Measurements from ENCODE around the gene HELZ. TPM values are rescaled to one million over a fixed set of nuclear protein-coding genes. Genes with fewer than 3 reads are reported as not detected.

The HELZ gene
- total RNA-seq, 1 donor from 2014 or later: 44.9 TPM

- Histone ChIP-seq H3K36me3 (no peaks in the 10 kb centered on the region), H3K9ac (no peak overlapping the region), H3K27ac (no peak overlapping the region), H3K4me1 (no peaks in the 10 kb centered on the region), H4K20me1 (ENCODE audit: low read depth) (no peaks in the 10 kb centered on the region), H3K4me2 (no peak overlapping the region), H3K27me3 (no peaks in the 10 kb centered on the region), H3K79me2 (ENCODE audit: low read depth) (no peaks in the 10 kb centered on the region), H3F3A (ENCODE audit: low read depth) (no peaks in the 10 kb centered on the region), H3K4me3 (no peak overlapping the region), H2AFZ (replicated peaks) (no peak overlapping the region), H3K9me3 (ENCODE audit: low read depth) (no peaks in the 10 kb centered on the region)
- H3K4me3 Mint-ChIP-seq: no peak overlapping the region
- H3K4me1 Mint-ChIP-seq: no peaks in the 10 kb centered on the region
- TF ChIP-seq CTCF (IDR thresholded peaks at IDR 0.05) (no peak), EZH2phosphoT487 (IDR thresholded peaks at IDR 0.05) (no peak), EZH2 (IDR thresholded peaks at IDR 0.05) (no peak)
- no peaks in the 10 kb centered on the region for H3K27me3 Mint-ChIP-seq (ENCODE audit: insufficient read depth, low read depth)
- H3K27ac Mint-ChIP-seq: no peak overlapping the region
- peaks cover 7% of the 10 kb centered on the region for H3K36me3 Mint-ChIP-seq
- DNase-seq (ENCODE audit: low spot score): no peak
- no peaks in the 10 kb centered on the region for H3K9me3 Mint-ChIP-seq
Observed at GRCh38 chr17:67186782-67187181, 58.2 kb downstream of the HELZ start.

- H3K4me3 Mint-ChIP-seq: no peak overlapping the region
- H3K9me3 Mint-ChIP-seq: no peaks in the 10 kb centered on the region
Observed at GRCh38 chr17:67183531-67183930, 61.5 kb downstream of the HELZ start.

GRCh38 chr17:67181825-67182224 lies 63.2 kb downstream of the HELZ start:
- Mint-ChIP-seq H3K4me1 (no peaks in the 10 kb centered on the region), H3K36me3 (no peaks in the 10 kb centered on the region), H3K9me3 (no peaks in the 10 kb centered on the region), H3K27ac (no peak overlapping the region), H3K27me3 (ENCODE audit: insufficient read depth, low read depth) (no peaks in the 10 kb centered on the region), H3K4me3 (no peak overlapping the region)
- no peaks in the 10 kb centered on the region for H4K20me1 ChIP-seq (ENCODE audit: low read depth)
- no peak overlapping the region for H3K9ac ChIP-seq
- H3K9me3 ChIP-seq (ENCODE audit: low read depth): no peaks in the 10 kb centered on the region
- no peak overlapping the region for H3K27ac ChIP-seq
- H3K27me3 ChIP-seq: no peaks in the 10 kb centered on the region
- H3F3A ChIP-seq (ENCODE audit: low read depth): no peaks in the 10 kb centered on the region
- no peaks in the 10 kb centered on the region for H3K36me3 ChIP-seq
- no peak overlapping the region for H3K4me2 ChIP-seq
- H3K4me1 ChIP-seq: no peaks in the 10 kb centered on the region
- no peak for TF ChIP-seq EZH2 (IDR thresholded peaks at IDR 0.05)
- no peak for TF ChIP-seq EZH2phosphoT487 (IDR thresholded peaks at IDR 0.05)
- no peak for TF ChIP-seq CTCF (IDR thresholded peaks at IDR 0.05)
- no peak overlapping the region for H3K4me3 ChIP-seq
- no peak for DNase-seq (ENCODE audit: low spot score)
- no peak overlapping the region for H2AFZ ChIP-seq (replicated peaks)
- H3K79me2 ChIP-seq (ENCODE audit: low read depth): no peaks in the 10 kb centered on the region

More at GRCh38 chr17:67183531-67183930, 61.5 kb downstream of the HELZ start:
- H3K4me2 ChIP-seq: no peak overlapping the region
- H3K27me3 Mint-ChIP-seq (ENCODE audit: insufficient read depth, low read depth): no peaks in the 10 kb centered on the region
- peaks cover 5% of the 10 kb centered on the region for H3K36me3 Mint-ChIP-seq
- no peaks in the 10 kb centered on the region for H3K4me1 ChIP-seq
- H3K4me1 Mint-ChIP-seq: no peaks in the 10 kb centered on the region
- no peak overlapping the region for H3K4me3 ChIP-seq
- TF ChIP-seq CTCF (IDR thresholded peaks at IDR 0.05) (no peak), EZH2 (IDR thresholded peaks at IDR 0.05) (no peak), EZH2phosphoT487 (IDR thresholded peaks at IDR 0.05) (no peak)
- no peak overlapping the region for H3K27ac Mint-ChIP-seq
- H3K9me3 ChIP-seq (ENCODE audit: low read depth): no peaks in the 10 kb centered on the region
- no peaks in the 10 kb centered on the region for H3K36me3 ChIP-seq
- DNase-seq (ENCODE audit: low spot score): no peak
- no peaks in the 10 kb centered on the region for H3F3A ChIP-seq (ENCODE audit: low read depth)
- H3K79me2 ChIP-seq (ENCODE audit: low read depth): no peaks in the 10 kb centered on the region
- H2AFZ ChIP-seq (replicated peaks): no peak overlapping the region
- H4K20me1 ChIP-seq (ENCODE audit: low read depth): no peaks in the 10 kb centered on the region
- no peak overlapping the region for H3K27ac ChIP-seq
- H3K9ac ChIP-seq: no peak overlapping the region
- H3K27me3 ChIP-seq: no peaks in the 10 kb centered on the region
